Suprapubic skin (tissue), 3 donors: ENCODE measurements around the gene TMEM63B.

Experiments used
- CTCF ChIP-seq, 2 donors: fragments of 200-600 bp in 1 of 2; fragments of 450-650 bp in 1 of 2; sonication (generic) in 1 of 2; IDR thresholded peaks; one replicate each; pipeline ENCODE4 v1.5.1; 2016 to 2019; ENCODE audit warnings: antibody characterized with exemption in 2 of 2, mild to moderate bottlenecking in 1 of 2, moderate library complexity in 1 of 2
- POLR2AphosphoS5 ChIP-seq, 3 donors: sonication (generic); formaldehyde crosslinking; IDR thresholded peaks; one replicate each; pipeline ENCODE4 v1.6.1; 2017; ENCODE audit warnings: antibody characterized with exemption in 3 of 3

DNA sequence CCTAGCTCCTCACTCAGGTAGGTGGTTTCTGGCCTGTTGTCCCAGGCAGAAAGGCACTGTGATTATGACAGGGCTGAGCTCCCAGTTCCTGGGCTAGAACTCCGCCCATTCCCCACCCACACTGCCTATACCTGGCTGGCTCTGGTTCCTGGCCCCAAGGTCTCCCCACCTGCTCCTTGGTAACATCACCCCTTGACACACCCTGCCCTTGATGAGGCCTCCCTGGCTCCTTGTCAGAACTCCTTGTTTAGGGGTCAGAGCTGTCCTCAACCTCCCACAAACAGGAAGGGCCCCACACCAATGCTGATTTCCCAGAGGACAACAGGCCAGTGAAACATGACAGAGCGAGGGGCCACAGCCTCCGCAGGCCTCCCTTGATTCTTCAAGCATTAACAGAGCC is 73.8 kb downstream of the TMEM63B start:
- TF ChIP-seq POLR2AphosphoS5 (IDR thresholded peaks at IDR 0.05) (no peak), CTCF (IDR thresholded peaks at IDR 0.05) (no peak)
